ENCODE results near the gene SLC25A43. TPM values are rescaled to one million over a fixed set of nuclear protein-coding genes. Genes with fewer than 3 reads are reported as not detected.

SLC25A43 gene
- total and polyA plus RNA-seq, 2 of the 8 experiments (the other 6 are each of a cell fraction or from before 2014, with no cell fraction given) = 3.1 to 5.8 TPM

- FAIRE-seq = no peak
- CTCF ChIA-PET (ENCODE audit: partially characterized antibody) = interaction anchor here (1.8 to 2.0 kb wide), 2 partner anchors 10 to 33 kb away, joined by 5 to 6 read pairs; no protein-coding TSS in a partner anchor
- DNase-seq (ENCODE audit: low read depth in 1 of 2, low spot score in 2 of 2) = no peak
- Histone ChIP-seq H3K9me3 (ENCODE audit: insufficient read depth in 2 of 2, low read depth in 1 of 2, low read length in 1 of 2) (no peaks in the 10 kb centered on the region), H3K4ac (replicated peaks; ENCODE audit: insufficient read length, low read depth, low read length) (no peak overlapping the region), H2BK12ac (ENCODE audit: low read depth, low read length) (no peak overlapping the region), H2BK20ac (ENCODE audit: low read length) (no peak overlapping the region), H2AK5ac (ENCODE audit: low read depth, low read length) (no peak overlapping the region), H2BK120ac (replicated peaks; ENCODE audit: low read depth, low read length) (no peak overlapping the region), H4K20me1 (replicated peaks in 1 of 2; ENCODE audit: control insufficient read depth in 1 of 2, insufficient read depth in 2 of 2, low read length in 2 of 2) (no peaks in the 10 kb centered on the region), H3K14ac (ENCODE audit: insufficient read length) (no peak overlapping the region), H3K27ac (ENCODE audit: low read depth, low read length) (no peak overlapping the region), H3K9ac (replicated peaks in 1 of 4; ENCODE audit: extremely low read depth in 1 of 4, low read depth in 3 of 4, low read length in 3 of 4) (no peak overlapping the region), H3K79me1 (ENCODE audit: low read depth, low read length) (no peaks in the 10 kb centered on the region), H3K23ac (ENCODE audit: insufficient read length) (no peak overlapping the region), H2BK15ac (ENCODE audit: low read length) (no peak overlapping the region), H2BK5ac (ENCODE audit: low read depth, low read length) (no peak overlapping the region), H4K5ac (ENCODE audit: insufficient read length, low read depth, low read length) (no peak overlapping the region), H4K8ac (ENCODE audit: extremely low read depth, insufficient read depth, low read length) (no peak overlapping the region), H3K4me3 (ENCODE audit: extremely low read depth in 1 of 4, insufficient read depth in 2 of 4, low read depth in 3 of 4, low read length in 4 of 4) (no peak overlapping the region), H3K56ac (replicated peaks; ENCODE audit: insufficient read length, low read depth, low read length) (no peak overlapping the region), H3K18ac (ENCODE audit: extremely low read depth, low read length) (no peak overlapping the region), H4K91ac (replicated peaks; ENCODE audit: insufficient read length, low read length) (no peak overlapping the region), H2AFZ (ENCODE audit: low read length) (no peak overlapping the region), H3K4me2 (ENCODE audit: insufficient read depth in 1 of 2, low read depth in 2 of 2, low read length in 2 of 2) (no peak overlapping the region), H3K4me1 (replicated peaks in 1 of 4; ENCODE audit: control insufficient read depth in 3 of 4, insufficient read depth in 4 of 4, low read length in 3 of 4) (no peaks in the 10 kb centered on the region; a peak in 1 of 7 replicates), H3K36me3 (ENCODE audit: control insufficient read depth in 2 of 4, insufficient read depth in 4 of 4, low read length in 3 of 4) (no peaks in the 10 kb centered on the region), H3K79me2 (ENCODE audit: control insufficient read depth in 1 of 2, insufficient read depth in 2 of 2, low read length in 2 of 2) (no peaks in the 10 kb centered on the region), H3K27me3 (replicated peaks in 1 of 4; ENCODE audit: control insufficient read depth in 3 of 4, extremely low read depth in 1 of 4, insufficient read depth in 3 of 4, low read length in 3 of 4) (peaks cover 0 to 10% (median 2%) of the 10 kb centered on the region in 4 experiments; a peak in 1 of 7 replicates), H3K23me2 (ENCODE audit: low read depth, low read length) (no peaks in the 10 kb centered on the region; the same call in 1 of the 2 replicates)
- POLR2A ChIA-PET (ENCODE audit: partially characterized antibody) = no interaction called here
- 90% methylated on average over 2 of the region's 2 CpGs; no CpG with 5 or more reads in 1 of the 2 experiments for WGBS, 2 experiments (ENCODE audit: extremely low coverage in 1 of 2, insufficient coverage in 1 of 2, insufficient read length in 1 of 2, insufficient replicate concordance in 2 of 2, low coverage in 1 of 2, low lambda C conversion rate in 2 of 2, missing lambda C conversion rate in 1 of 2)
- TF ChIP-seq CTCF (IDR thresholded peaks at IDR 0.05; ENCODE audit: control extremely low read depth in 1 of 3, insufficient read depth in 1 of 3, low read depth in 1 of 3, low read length in 3 of 3) = no peak
- TF ChIP-seq FOSL1 (IDR thresholded peaks at IDR 0.05; ENCODE audit: insufficient read depth, low read depth, low read length) = no peak
- TF ChIP-seq E2F6 (IDR thresholded peaks at IDR 0.05) = no peak
- TF ChIP-seq POU5F1 (IDR thresholded peaks at IDR 0.05; ENCODE audit: low read depth, low read length) = no peak
Measured at GRCh38 chrX:119479845-119480244, 80.7 kb downstream of the SLC25A43 start.
